CMK (cell line): ENCODE data around the gene CAPN11.
A peak's percentile ranks its signal among the peaks of the same experiment; 100 is the strongest.

Experiments
- DNase-seq: peaks from one replicate; pipeline ENCODE4 v3.0.0-alpha.2; 2010; ENCODE audit warnings: low read depth

The CAPN11 gene

DNA sequence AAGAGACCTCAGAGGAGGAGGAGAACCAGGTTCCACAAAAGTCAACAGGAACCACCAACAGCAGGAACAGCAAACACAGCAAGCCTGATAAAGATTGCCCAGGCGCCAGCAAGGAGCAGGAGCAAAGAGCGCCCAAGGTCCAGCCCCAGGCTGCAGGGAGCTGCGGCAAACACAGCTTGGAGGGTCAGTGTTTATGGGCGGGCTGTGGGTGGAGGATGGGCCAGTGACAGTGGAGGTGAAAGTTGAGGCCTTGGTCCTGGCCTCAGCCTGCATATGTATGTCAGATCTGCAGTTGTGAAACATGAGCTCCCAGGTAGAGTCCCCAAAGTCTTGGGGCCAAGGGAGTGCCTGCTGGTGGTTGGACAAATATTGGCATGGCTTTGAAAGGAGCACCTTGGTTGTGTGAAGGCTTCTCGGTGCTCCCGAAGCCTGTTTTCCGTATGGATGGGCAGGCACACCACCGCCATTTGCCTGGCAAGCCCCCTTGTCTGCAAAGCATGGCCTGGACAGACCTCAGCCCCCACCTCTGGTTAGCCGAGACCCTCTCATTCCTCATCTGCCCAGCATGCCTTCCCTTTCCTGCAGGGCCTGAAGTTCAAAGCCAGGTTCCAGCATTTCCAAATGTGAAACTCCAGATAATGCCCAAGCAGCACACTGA is 2.0 kb upstream of the CAPN11 start:
- DNase-seq: no peak

DNA sequence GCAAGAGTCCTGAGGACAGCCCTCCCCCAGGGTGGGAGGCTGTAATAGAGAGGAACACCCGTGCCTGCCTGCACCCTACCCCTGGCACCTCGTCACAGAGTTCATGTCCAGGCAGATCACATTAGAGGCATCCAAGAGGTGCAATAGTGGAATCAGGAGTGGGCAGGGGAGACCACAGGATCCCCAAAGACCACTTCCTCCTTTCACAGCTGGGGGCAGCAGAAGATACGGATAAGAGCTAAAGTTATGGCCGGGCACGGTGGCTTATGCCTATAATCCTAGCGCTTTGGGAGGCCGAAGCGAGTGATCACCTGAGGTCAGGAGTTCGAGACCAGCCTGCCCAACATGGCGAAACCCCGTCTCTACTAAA is 1.5 kb upstream of the CAPN11 start:
- no peak for DNase-seq

DNA sequence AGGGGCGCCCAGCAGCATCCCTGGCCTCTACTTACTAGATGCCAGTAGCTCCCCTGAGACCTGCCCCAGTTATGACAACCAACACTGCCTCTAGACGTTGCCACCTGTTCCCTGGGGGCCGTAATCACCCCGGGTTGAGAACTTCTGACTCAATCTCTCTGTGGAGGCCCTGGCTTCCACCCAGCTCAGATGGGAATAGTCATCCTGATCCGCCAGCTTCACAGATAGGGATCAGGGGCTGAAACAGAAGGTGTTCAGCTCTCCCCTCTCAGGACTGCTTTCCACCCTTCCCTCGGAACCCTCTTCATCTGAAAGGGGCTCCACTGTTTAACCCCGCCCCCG is 3.3 kb downstream of the CAPN11 start:
- DNase-seq: no peak

DNA sequence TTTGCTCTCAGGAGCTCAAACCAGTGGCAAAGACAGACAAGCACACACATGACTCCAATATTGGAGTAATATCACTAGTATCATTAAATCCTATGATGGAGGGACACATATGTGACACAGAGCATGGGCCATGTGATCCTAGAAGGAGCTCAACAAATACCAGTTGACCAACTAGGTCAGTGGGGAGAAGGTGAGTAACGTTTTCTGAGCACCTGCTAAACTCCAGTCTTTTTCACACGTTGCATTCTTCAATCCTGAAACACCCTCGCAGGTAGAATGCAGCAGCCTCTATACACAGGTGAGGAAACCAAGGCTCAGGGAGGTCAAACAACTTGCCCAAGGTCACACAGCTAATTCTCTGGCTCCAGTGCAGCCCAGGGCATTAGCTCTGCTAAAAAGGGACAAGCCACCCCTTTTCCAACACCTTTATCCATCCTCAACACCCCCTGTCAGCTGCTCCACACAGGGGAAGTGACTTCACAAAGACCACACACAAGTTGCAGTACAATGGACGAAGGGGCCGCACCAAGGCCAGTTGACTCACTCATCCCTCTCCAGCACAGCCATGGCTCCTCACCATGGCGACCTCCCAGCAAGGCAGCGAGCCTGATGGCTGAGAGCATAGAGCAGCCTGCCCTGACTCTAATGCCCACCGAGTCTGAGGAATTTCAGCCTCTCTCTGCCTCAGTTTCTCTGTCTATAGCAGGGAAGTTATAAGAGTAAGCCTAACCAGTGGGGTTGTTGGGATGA is 4.4 kb downstream of the CAPN11 start:
- no peak for DNase-seq

DNA sequence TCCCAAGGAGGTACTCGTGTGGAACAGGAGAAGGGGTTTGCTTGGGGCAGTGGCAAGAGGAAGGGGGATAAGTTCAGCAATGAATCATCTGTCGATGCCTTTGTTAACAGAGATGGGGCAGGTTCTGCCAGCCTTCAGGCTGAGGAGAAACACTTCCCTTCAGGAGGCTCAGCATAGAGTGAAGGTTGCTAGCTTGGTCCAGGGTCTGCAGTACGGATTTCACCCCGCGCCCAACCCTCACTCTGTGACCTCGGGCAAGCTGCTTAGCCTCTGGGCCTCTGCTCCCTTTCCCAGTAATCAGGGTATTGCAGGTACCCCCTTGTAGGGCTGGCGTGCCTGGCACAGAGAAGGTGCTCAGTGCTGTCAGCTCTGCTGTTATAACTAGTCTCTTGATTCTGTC is 7.5 kb downstream of the CAPN11 start:
- DNase-seq: no peak

DNA sequence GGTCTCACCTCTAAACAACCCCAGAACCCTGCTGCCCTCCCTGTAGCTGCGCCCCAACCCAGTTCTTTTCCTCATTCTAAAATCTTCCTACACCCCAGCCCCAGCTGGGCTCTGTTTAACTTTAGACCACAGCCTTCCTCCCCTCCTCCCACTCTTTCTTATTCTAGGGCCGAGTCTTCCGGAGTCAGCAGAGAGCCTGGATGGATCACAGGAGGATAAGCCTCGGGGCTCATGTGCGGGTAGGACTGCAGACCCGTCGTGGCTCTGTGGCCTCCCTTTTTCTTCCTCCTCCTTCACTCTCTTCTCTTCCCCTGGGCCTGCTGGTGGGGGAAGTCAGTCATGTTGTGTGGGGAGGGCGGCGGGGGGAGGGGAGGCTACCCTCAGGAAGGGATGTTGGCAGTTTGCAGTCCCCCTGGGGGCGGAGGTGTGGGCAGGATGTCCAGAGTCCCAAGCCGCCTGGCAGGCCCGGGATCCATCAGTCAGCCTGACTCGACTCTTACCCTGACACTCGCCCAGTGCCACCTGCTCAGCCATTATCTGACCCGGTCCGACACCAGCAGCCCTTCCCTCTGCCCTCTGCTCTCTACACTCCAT is 8.1 kb downstream of the CAPN11 start:
- peak; percentile 79 for DNase-seq

DNA sequence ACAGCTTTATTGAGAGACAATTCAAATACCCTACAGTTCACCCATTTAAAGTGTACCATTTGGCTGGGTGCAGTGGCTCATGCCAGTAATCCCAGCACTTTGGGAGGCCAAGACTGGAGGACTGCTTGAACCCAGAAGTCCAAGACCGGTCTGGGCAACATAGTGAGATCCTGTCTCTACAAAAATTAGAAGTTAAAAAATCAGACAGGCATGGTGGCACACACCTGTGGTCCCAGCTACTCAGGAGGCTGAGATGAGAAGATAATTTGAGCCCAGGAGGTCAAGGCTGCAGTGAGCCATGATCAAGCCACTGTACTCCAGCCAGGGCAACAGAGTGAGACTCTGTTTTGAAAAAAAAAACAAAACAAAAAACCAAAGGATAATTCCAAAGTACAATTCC is 8.9 kb downstream of the CAPN11 start:
- DNase-seq: no peak

DNA sequence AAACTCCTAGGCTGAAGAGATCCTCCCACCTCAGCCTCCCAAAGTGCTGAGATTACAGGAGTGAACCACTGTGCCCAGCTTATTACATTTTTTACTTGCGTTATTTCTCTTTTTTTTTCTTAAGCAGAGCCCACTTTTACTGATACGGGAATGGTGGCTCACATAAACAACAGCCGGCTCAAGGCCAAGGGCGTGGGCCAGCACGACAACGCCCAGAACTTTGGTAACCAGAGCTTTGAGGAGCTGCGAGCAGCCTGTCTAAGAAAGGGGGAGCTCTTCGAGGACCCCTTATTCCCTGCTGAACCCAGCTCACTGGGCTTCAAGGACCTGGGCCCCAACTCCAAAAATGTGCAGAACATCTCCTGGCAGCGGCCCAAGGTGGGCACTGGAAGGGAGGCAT is 10.5 kb downstream of the CAPN11 start:
- no peak for DNase-seq

DNA sequence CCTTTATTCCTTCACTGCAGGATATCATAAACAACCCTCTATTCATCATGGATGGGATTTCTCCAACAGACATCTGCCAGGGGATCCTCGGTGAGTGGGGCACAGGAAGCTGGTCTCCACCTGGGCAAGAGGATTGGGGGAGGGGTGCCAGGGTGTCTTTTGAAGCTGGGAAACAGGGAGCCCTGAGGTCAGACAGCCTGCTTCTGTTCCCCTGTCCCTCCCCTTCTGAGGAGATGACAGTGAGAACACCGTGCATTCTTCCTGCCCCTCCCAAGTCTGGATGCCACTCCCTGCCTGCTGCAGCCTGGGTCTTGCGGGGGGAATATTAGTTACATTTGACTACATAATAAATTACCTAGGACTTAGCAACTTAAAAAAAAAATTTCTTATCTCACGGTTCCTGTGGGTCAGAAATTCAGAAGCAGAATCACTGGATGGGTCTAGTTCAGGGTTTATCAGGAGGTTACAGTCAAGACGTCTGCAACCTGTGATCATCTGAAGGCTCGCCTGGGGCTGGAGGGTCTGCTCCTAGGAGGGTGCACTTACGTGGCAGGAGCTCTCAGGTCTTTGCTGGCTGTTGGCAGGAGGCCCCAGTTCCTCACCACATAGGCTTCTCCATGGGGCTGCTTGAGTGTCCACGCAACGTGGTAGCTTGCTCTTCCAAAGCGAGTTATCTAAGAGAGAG is 11.4 kb downstream of the CAPN11 start:
- no peak for DNase-seq

DNA sequence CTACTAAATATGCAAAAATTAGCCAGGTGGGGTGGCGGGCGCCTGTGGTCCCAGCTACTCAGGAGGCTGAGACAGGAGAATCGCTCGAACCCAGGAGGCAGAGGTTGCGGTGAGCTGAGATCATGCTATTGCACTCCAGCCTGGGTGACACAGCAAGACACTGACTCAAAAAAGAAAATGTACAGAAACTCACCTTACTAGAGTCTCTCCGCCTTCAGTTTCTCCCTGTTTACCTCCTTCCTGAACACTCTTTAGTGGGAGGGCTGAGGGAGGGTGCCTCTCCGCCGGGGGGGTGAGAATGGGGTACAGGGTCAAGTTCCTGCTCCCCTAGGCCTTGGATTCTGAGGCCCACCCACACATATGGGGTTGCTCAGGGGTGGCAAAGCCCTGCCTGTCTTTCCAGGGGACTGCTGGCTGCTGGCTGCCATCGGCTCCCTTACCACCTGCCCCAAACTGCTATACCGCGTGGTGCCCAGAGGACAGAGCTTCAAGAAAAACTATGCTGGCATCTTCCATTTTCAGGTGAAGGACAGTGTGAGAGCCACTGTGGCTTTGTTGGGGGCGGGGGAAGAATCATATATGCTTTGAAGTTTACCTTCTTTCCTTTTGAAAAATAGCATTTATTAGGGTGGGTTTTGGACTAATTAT is 13.4 kb downstream of the CAPN11 start:
- DNase-seq: no peak

DNA sequence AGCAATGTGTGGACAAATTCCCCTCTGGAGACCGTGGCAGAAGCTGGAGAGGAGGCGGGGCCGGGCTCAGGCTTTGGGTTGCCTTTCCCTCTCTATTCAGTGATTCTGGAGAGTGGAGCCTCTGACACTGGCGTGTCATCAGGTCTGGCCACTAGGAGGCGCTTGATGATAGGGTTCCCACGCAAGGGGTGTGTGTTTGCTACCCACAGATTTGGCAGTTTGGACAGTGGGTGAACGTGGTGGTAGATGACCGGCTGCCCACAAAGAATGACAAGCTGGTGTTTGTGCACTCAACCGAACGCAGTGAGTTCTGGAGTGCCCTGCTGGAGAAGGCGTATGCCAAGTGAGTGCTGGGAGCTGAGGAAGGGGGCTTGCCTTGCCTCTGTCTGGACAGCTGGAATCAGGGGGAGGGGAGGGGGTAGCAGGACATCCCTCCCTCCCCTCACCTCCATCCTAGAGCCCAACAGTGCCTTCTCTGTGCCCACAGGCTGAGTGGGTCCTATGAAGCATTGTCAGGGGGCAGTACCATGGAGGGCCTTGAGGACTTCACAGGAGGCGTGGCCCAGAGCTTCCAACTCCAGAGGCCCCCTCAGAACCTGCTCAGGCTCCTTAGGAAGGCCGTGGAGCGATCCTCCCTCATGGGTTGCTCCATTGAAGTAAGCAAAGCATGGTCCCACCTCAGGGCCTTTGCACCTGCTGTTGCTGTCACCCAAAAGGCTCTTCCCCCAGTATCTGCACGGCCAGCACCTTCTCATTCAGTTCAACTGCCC is 14.3 kb downstream of the CAPN11 start:
- DNase-seq: peak; percentile 79

DNA sequence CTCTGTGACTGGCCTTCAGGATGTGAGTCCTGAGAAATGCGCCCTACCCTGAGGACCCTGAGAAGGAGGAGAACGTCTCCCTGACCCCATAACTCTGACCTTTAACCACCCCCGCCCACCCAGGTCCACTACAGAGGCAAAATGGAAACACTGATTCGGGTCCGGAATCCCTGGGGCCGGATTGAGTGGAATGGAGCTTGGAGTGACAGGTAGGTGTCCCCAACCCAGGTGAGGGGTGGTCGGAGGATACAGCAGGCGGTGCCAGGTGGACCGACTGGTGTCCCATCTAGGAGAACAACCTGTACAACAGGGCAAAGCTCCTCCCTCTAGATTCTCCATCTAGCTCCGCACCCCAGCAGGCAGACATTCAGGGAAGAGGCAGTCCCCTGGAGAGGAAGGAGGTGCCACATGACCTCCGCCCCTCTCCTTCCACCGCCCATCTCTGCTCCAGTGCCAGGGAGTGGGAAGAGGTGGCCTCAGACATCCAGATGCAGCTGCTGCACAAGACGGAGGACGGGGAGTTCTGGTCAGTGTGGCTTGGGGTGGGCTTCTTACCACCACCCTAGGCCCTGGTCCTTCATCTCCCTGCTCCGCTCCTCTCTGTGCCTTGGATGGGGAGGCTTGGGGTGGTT is 17.6 kb downstream of the CAPN11 start:
- no peak for DNase-seq

DNA sequence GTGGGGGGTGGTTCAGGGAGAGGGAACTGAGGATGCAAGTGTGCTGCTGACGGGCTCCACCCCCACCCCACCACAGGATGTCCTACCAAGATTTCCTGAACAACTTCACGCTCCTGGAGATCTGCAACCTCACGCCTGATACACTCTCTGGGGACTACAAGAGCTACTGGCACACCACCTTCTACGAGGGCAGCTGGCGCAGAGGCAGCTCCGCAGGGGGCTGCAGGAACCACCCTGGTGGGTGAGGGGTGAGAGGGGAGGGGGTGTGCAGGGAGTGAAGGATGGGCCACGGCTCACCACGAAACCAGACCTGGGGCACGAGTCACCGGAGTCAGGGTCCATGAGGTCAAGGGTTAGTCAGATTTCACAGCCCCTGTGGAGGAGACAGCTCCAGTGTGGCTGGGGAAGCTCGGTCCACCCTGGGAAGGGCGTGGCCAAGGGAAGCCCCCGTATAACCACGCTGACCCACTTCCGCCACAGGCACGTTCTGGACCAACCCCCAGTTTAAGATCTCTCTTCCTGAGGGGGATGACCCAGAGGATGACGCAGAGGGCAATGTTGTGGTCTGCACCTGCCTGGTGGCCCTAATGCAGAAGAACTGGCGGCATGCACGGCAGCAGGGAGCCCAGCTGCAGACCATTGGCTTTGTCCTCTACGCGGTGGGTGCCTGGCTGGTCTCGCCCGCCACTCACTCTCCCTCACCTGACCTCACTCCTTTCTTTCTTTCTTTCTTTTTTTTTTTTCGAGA is 18.3 kb downstream of the CAPN11 start:
- DNase-seq: peak; percentile 54

DNA sequence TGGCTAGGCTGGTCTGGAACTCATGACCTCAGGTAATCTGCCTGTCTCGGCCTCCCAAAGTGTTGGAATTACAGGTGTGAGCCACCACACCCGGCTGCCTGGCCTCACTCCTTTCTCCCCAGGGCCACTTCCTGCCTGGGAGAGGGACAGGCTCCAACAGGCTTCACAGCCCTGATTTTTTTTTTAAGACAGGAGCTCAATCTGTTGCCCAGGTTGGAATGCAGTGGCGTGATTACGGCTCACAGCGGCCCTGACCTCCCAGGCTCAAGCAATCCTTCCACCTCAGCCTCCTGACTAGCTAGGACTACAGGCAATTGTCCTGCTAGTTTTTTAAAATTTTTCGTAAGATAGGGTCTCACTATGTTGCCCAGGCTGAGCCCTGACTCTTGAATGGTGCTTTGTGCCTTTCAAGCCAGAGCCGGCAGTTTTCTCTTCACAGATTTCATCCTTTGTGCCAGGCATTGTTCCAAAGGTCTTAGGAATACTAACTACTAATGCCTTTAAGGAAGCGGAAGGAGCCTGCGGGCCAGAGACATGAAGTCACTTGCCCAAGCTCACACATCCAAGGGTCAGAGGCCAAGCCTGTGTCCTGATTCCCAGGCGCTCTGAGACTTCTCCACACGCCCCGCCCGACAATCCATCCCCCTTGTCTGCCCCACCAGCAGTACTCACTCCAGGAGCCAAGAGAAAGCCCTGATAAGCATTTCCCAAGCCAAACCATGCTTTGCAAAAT is 19.2 kb downstream of the CAPN11 start:
- DNase-seq: no peak

DNA sequence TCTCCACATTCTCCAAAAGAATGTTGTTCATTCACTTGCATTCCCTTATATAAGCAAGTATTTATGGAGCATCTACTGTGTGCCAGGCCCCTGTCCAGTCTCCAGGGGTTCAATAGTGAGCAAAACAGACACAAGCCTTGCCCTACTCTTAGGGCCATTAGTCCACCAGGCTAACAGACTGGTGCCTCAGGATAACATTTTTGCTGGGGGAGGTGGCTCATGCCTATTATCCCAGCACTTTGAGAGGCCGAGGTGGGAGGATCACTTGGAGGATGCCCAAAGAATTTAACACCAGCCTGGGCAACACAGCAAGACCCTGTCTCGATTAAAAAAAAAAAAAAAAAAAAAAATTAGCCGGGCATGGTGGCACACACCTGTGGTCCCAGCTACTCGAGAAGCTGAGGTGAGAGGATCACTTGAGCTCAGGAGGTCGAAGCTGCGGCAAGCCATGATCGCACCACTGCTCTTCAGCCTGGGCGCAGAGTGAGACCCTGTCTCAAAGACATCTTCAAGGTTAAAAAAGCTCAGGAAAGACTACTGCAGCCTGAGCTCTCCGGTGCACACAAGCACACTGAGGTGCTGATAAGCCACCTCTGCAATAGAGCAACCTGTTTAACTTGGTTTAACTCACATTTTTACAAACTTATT is 19.9 kb downstream of the CAPN11 start:
- DNase-seq: no peak

DNA sequence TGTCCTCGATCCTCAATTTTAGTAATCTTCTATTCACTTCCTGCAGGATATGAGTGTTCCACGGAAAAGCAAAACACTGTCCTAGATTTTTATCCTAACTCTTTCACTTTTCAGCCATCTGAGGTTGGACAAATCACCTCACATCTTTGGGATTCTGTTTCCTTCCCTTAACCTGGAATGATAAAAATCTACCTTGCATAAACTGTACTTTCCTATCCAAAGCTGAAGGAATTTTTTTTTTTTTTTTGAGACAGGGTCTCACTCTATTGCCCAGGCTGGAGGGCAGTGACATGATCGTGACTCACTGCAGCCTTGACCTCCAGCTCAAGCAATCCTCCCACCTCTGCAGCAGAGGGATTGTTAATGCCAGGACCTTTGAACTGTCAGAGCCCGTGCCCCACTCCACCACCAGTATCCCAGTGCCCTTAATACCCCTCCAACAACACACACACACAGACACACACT is 20.5 kb downstream of the CAPN11 start:
- no peak for DNase-seq

DNA sequence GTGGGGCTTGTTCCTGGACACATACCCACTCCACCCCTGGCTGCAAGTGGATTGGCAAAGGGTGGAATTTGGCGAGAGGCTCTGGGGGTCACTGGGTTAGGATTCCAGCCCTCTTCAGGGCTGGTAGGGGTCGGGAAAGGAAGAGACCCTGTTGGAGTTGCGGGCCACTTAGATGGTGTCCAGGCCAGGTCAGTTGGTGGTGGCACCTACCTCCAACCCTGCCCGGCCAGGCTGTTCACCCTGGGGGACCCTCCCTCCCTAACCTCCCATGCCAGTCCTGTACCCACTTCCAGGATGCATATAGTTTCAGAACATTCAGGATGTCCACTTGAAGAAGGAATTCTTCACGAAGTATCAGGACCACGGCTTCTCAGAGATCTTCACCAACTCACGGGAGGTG is 21.0 kb downstream of the CAPN11 start:
- DNase-seq: no peak

DNA sequence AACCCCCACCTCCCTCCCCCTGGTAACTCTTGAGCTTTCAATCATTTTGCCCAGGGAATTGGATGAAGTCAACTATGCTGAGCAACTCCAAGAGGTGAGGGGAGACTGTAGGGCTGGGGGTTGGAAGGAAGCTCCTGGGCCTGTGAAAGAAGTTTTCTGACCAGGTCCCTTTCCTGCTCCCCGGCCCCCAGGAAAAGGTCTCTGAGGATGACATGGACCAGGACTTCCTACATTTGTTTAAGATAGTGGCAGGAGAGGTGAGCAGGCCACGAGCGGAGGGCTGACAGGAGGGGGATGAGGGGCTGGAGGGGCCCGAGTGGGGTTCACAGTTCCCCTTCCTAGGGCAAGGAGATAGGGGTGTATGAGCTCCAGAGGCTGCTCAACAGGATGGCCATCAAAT is 21.8 kb downstream of the CAPN11 start:
- no peak for DNase-seq

DNA sequence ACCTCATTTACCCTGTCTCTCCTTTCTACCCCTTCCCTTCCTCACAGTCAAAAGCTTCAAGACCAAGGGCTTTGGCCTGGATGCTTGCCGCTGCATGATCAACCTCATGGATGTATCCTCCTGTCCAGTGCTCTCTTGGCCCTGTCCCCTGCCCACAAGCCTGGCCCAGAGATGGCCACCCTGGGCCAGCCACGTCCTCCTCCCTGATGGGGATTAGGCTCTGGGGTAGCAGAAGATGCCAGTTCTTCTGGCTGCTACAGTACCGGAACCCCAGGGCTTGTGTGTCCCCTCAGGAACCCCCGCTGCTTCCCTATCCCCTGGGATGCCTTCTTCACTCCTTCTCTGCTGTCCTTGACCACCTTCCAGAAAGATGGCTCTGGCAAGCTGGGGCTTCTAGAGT is 22.3 kb downstream of the CAPN11 start:
- no peak for DNase-seq
